H9 (cell line): ENCODE results near the gene ATF3. TPM values are rescaled to one million over a fixed set of nuclear protein-coding genes. Genes with fewer than 3 reads are reported as not detected.

Source experiments
- DNase-seq: peaks from one replicate; pipeline ENCODE4 v3.0.0-alpha.2; 2017
- H2AFZ ChIP-seq: one replicate; pipeline ENCODE4 v1.6.1; 2013; ENCODE audit warnings: mild to moderate bottlenecking, low read length, control low read depth, moderate library complexity
- H2AK5ac ChIP-seq: 2 replicates; pipeline ENCODE4 v1.6.1; 2013; ENCODE audit warnings: low read length, control low read depth, mixed read lengths; ENCODE audit not compliant: insufficient read length
- H2BK120ac ChIP-seq: one replicate; pipeline ENCODE4 v1.6.1; 2013; ENCODE audit warnings: low read depth, mild to moderate bottlenecking, low read length, control low read depth, inconsistent platforms; ENCODE audit not compliant: poor library complexity, severe bottlenecking
- H2BK12ac ChIP-seq: 2 replicates; pipeline ENCODE4 v1.6.1; 2013; ENCODE audit warnings: low read length, control low read depth, mixed read lengths, low read depth; ENCODE audit not compliant: insufficient read length
- H2BK15ac ChIP-seq: 2 replicates; pipeline ENCODE4 v1.6.1; 2013; ENCODE audit warnings: low read depth, low read length, control low read depth
- H2BK20ac ChIP-seq: one replicate; pipeline ENCODE4 v1.6.1; 2013; ENCODE audit warnings: low read depth, mild to moderate bottlenecking, low read length, control low read depth, inconsistent platforms; ENCODE audit not compliant: poor library complexity, severe bottlenecking
- H2BK5ac ChIP-seq: 2 replicates; pipeline ENCODE4 v1.6.1; 2013; ENCODE audit warnings: low read length, control low read depth, mixed read lengths; ENCODE audit not compliant: insufficient read length
- H3K14ac ChIP-seq: 2 replicates; pipeline ENCODE4 v1.6.1; 2013; ENCODE audit warnings: low read length, control low read depth; ENCODE audit not compliant: insufficient read depth
- H3K18ac ChIP-seq: 2 replicates; pipeline ENCODE4 v1.6.1; 2013; ENCODE audit warnings: low read depth, mild to moderate bottlenecking, mixed read lengths, low read length, control low read depth; ENCODE audit not compliant: insufficient read length
- H3K23ac ChIP-seq: 2 replicates; pipeline ENCODE4 v1.6.1; 2013; ENCODE audit warnings: low read length, control low read depth, mixed read lengths, low read depth; ENCODE audit not compliant: insufficient read length
- H3K23me2 ChIP-seq: 2 replicates; pipeline ENCODE4 v1.6.1; 2013; ENCODE audit warnings: low read depth, mild to moderate bottlenecking, mixed read lengths, low read length, control low read depth; ENCODE audit not compliant: insufficient read length, poor library complexity, severe bottlenecking
- H3K27ac ChIP-seq: 2 replicates; pipeline ENCODE4 v1.5.1; 2013; ENCODE audit warnings: low read length, control low read depth, mixed read lengths, low read depth; ENCODE audit not compliant: insufficient read length
- H3K27me3 ChIP-seq: 2 replicates; pipeline ENCODE4 v1.6.1; 2013; ENCODE audit warnings: low read length, control low read depth, inconsistent platforms; ENCODE audit not compliant: insufficient read depth
- H3K4ac ChIP-seq: 2 replicates; pipeline ENCODE4 v1.6.1; 2013; ENCODE audit warnings: low read depth, mild to moderate bottlenecking, control low read depth, inconsistent platforms, low read length, moderate library complexity
- H3K4me1 ChIP-seq: 2 replicates; pipeline ENCODE4 v1.6.1; 2013; ENCODE audit warnings: low read length, control low read depth, inconsistent platforms; ENCODE audit not compliant: insufficient read depth
- H3K4me2 ChIP-seq: 2 replicates; pipeline ENCODE4 v1.6.1; 2013; ENCODE audit warnings: low read length, control low read depth, mixed read lengths; ENCODE audit not compliant: insufficient read length, insufficient read depth
- H3K56ac ChIP-seq: 2 replicates; pipeline ENCODE4 v1.6.1; 2013; ENCODE audit warnings: low read depth, mild to moderate bottlenecking, mixed read lengths, low read length, control low read depth; ENCODE audit not compliant: insufficient read length
- H3K79me1 ChIP-seq: 2 replicates; pipeline ENCODE4 v1.6.1; 2013; ENCODE audit warnings: low read depth, mild to moderate bottlenecking, moderate library complexity, low read length, control low read depth, inconsistent platforms; ENCODE audit not compliant: insufficient read depth, poor library complexity, severe bottlenecking
- H3K79me2 ChIP-seq: 2 replicates; pipeline ENCODE4 v1.6.1; 2013; ENCODE audit warnings: low read length, control low read depth, inconsistent platforms; ENCODE audit not compliant: insufficient read depth
- H3K9ac ChIP-seq: 2 replicates; pipeline ENCODE4 v1.6.1; 2013; ENCODE audit warnings: low read length, control low read depth, mixed read lengths; ENCODE audit not compliant: insufficient read length; ENCODE audit errors: extremely low read depth
- H3K9me3 ChIP-seq: one replicate; pipeline ENCODE4 v1.6.1; 2013; ENCODE audit warnings: low read depth, low read length, inconsistent platforms; ENCODE audit not compliant: control insufficient read depth
- H3T11ph ChIP-seq: one replicate; pipeline ENCODE4 v1.6.1; 2013; ENCODE audit warnings: mild to moderate bottlenecking, low read length, control low read depth, inconsistent platforms
- H4K20me1 ChIP-seq: one replicate; pipeline ENCODE4 v1.6.1; 2013; ENCODE audit not compliant: control insufficient read depth, insufficient read length, insufficient read depth
- H4K5ac ChIP-seq: 2 replicates; pipeline ENCODE4 v1.6.1; 2013; ENCODE audit warnings: low read depth, mild to moderate bottlenecking, mixed read lengths, low read length, control low read depth; ENCODE audit not compliant: insufficient read length
- H4K8ac ChIP-seq: replicated peaks from 2 replicates; pipeline ENCODE4 v1.6.1; 2013; ENCODE audit warnings: low read length, control low read depth, mixed read lengths, low read depth; ENCODE audit not compliant: insufficient read length
- H4K91ac ChIP-seq: 2 replicates; pipeline ENCODE4 v1.6.1; 2013; ENCODE audit warnings: low read depth, mild to moderate bottlenecking, moderate library complexity, mixed read lengths, low read length, control low read depth; ENCODE audit not compliant: insufficient read length
- H3K27ac Mint-ChIP-seq, 3 experiments: 2 replicates in 2 of 3; 3 replicates in 1 of 3; pipeline ENCODE4 v1.8.0; 2020 to 2021; ENCODE audit warnings: mixed read lengths in 3 of 3, mild to moderate bottlenecking in 1 of 3, moderate library complexity in 1 of 3
- H3K27me3 Mint-ChIP-seq: 2 replicates; pipeline ENCODE4 v1.8.0; 2021; ENCODE audit warnings: low read depth, mild to moderate bottlenecking, moderate library complexity, mixed read lengths
- H3K36me3 Mint-ChIP-seq, 3 experiments: 2 replicates in 2 of 3; 3 replicates in 1 of 3; pipeline ENCODE4 v1.8.0; 2020 to 2021; ENCODE audit warnings: low read depth in 3 of 3, mixed read lengths in 3 of 3; ENCODE audit not compliant: insufficient read depth in 1 of 3
- H3K4me1 Mint-ChIP-seq, 2 experiments: 2 replicates each; pipeline ENCODE4 v1.8.0; 2020; ENCODE audit warnings: mixed read lengths in 2 of 2
- H3K4me3 Mint-ChIP-seq, 2 experiments: 2 replicates in 1 of 2; 3 replicates in 1 of 2; pipeline ENCODE4 v1.8.0; 2020 to 2021; ENCODE audit warnings: mild to moderate bottlenecking in 2 of 2, mixed read lengths in 2 of 2, moderate library complexity in 1 of 2
- H3K9me3 Mint-ChIP-seq, 2 experiments: 2 replicates in 1 of 2; 3 replicates in 1 of 2; pipeline ENCODE4 v1.8.0; 2020; ENCODE audit warnings: mild to moderate bottlenecking in 2 of 2, mixed read lengths in 2 of 2, moderate library complexity in 1 of 2
- CTCF ChIP-seq: fragments of 200-600 bp; sonication (generic); conservative IDR thresholded peaks from 3 replicates; pipeline ENCODE4 v1.8.0; 2021; ENCODE audit warnings: antibody characterized with exemption, mild to moderate bottlenecking
- WGBS: extraction: QIAGEN DNeasy Blood & Tissue Kit; methylation state at CpG from one replicate; pipeline ENCODE4 v1.1.7; 2013; ENCODE audit warnings: missing lambda C conversion rate, low lambda C conversion rate, mixed read lengths; ENCODE audit not compliant: insufficient read length; ENCODE audit errors: extremely low coverage; 5-methylcytosine and 5-hydroxymethylcytosine counted together
- total RNA-seq: library from RNA; stranded (reverse); gene quantifications from 2 replicates; pipeline ENCODE4 v1.2.1, GENCODE V29; 2021

ATF3 gene
- total RNA-seq, 1 experiment from 2014 or later, result 14.7 TPM

- Mint-ChIP-seq H3K27me3 (peaks cover 33% of the 10 kb centered on the region), H3K4me3 (no peak overlapping the region)
Measured at GRCh38 chr1:212562771-212563170, 45.8 kb upstream of the ATF3 start.

More at GRCh38 chr1:212562771-212563170, 45.8 kb upstream of the ATF3 start:
- Histone ChIP-seq H2BK20ac (no peak overlapping the region), H4K8ac (no peak overlapping the region), H3K79me2 (no peaks in the 10 kb centered on the region), H3K14ac (no peak overlapping the region), H3K27me3 (no peaks in the 10 kb centered on the region), H3K4me2 (no peak overlapping the region), H2AFZ (no peak overlapping the region), H3K4me1 (no peaks in the 10 kb centered on the region; the same call in 1 of the 2 replicates), H3K23ac (no peak overlapping the region), H3K23me2 (peaks cover 5% of the 10 kb centered on the region), H2BK12ac (no peak overlapping the region), H2BK5ac (no peak overlapping the region), H3K4ac (no peak overlapping the region), H3K9ac (no peak overlapping the region), H2BK15ac (no peak overlapping the region), H3T11ph (no peak overlapping the region), H4K91ac (no peak overlapping the region), H4K5ac (no peak overlapping the region), H2BK120ac (no peak overlapping the region), H3K9me3 (no peaks in the 10 kb centered on the region), H3K79me1 (no peaks in the 10 kb centered on the region), H4K20me1 (no peaks in the 10 kb centered on the region), H3K56ac (no peak overlapping the region), H3K27ac (no peak overlapping the region), H3K18ac (no peak overlapping the region), H2AK5ac (no peak overlapping the region)
- no CpG with 5 or more reads among the region's 4 CpGs for WGBS
- Mint-ChIP-seq H3K27ac (no peak overlapping the region), H3K4me1 (peaks cover 18 to 20% of the 10 kb centered on the region in 2 experiments), H3K9me3 (no peaks in the 10 kb centered on the region), H3K36me3 (no peaks in the 10 kb centered on the region)
- no peak for DNase-seq
- TF ChIP-seq CTCF, result no peak
